HepG2 (cell line): ENCODE data around the gene CTTNBP2NL. TPM values are rescaled to one million over a fixed set of nuclear protein-coding genes. Genes with fewer than 3 reads are reported as not detected.
A peak's percentile ranks its signal among the peaks of the same experiment; 100 is the strongest.

Source experiments
- ATAC-seq: fragments of 200-7000 bp; cut with Tn5 transposase; 3 replicates; pipeline ENCODE4 v1.9.1; 2020; ENCODE audit warnings: mild to moderate bottlenecking, moderate library complexity
- BruUV-seq: library from RNA; stranded (reverse); fragments of 400-500 nt; replicated peaks from 2 replicates; lab custom pipeline; 2021; lab: Mats Ljungman, UMichigan
- CTCF ChIA-PET: fragments of 300-600 bp; formaldehyde crosslinking; extraction: SDS; loops from one replicate; lab custom pipeline; 2021; ENCODE audit warnings: low total read pairs, inconsistent platforms, low intra/inter-chr PET ratio; lab: Yijun Ruan, JAX
- POLR2A ChIA-PET: fragments of 350-600 bp; sonication (Branson Sonifier 250); formaldehyde crosslinking; loops from one replicate; lab custom pipeline; 2020; ENCODE audit warnings: antibody characterized with exemption, inconsistent platforms; lab: Yijun Ruan, JAX
- DNase-seq: peaks from one replicate; pipeline ENCODE4 v3.0.0-alpha.2; 2015; ENCODE audit warnings: low spot score
- FAIRE-seq: peaks from 3 replicates; lab custom pipeline; 2011; peaks lifted over from hg19 to GRCh38; lab: Jason Lieb, UNC
- H2AFZ ChIP-seq: one replicate; pipeline ENCODE4 v1.6.1; 2011; ENCODE audit warnings: low read length, inconsistent platforms
- H3K27ac ChIP-seq: fragments of 300-600 bp; 3 replicates; pipeline ENCODE4 v1.8.0; 2011; ENCODE audit warnings: mixed run types, mild to moderate bottlenecking, mixed read lengths, low read length, inconsistent platforms; ENCODE audit not compliant: insufficient read depth; ENCODE audit errors: extremely low read length
- H3K27me3 ChIP-seq, 2 experiments: fragments of 200-600 bp in 1 of 2; 2 replicates in 1 of 2; 3 replicates in 1 of 2; pipeline versions ENCODE4 v1.6.0 to v1.8.0; 2011; ENCODE audit warnings: low read length in 2 of 2, mild to moderate bottlenecking in 2 of 2, moderate library complexity in 2 of 2, inconsistent platforms in 1 of 2; ENCODE audit not compliant: insufficient read depth in 2 of 2, control insufficient read depth in 1 of 2
- H3K36me3 ChIP-seq, 2 experiments: fragments of 200-600 bp in 1 of 2; replicated peaks in 1 of 2; 2 replicates in 1 of 2; 3 replicates in 1 of 2; pipeline versions ENCODE4 v1.5.1 to v1.8.0; 2011; ENCODE audit warnings: low read length in 2 of 2, inconsistent platforms in 1 of 2; ENCODE audit not compliant: insufficient read depth in 2 of 2, control insufficient read depth in 1 of 2
- H3K4me1 ChIP-seq: 2 replicates; pipeline ENCODE4 v1.5.1; 2012; ENCODE audit warnings: low read length, inconsistent platforms; ENCODE audit not compliant: insufficient read depth
- H3K4me2 ChIP-seq: 2 replicates; pipeline ENCODE4 v1.6.0; 2011; ENCODE audit warnings: low read depth, low read length, inconsistent platforms
- H3K4me3 ChIP-seq, 3 experiments: fragments of 200-600 bp in 1 of 3; sonication (generic), shearing (Covaris generic) in 1 of 3; replicated peaks in 1 of 3; 2 replicates each; pipeline ENCODE4 v1.5.1; 2011 to 2016; ENCODE audit warnings: low read length in 3 of 3, inconsistent platforms in 2 of 3, low read depth in 2 of 3, mild to moderate bottlenecking in 2 of 3, control low read depth in 1 of 3, mixed read lengths in 1 of 3; ENCODE audit not compliant: insufficient read depth in 1 of 3
- H3K79me2 ChIP-seq: one replicate; pipeline ENCODE4 v1.6.1; 2011; ENCODE audit warnings: low read length, inconsistent platforms; ENCODE audit not compliant: insufficient read depth
- H3K9ac ChIP-seq: 2 replicates; pipeline ENCODE4 v1.6.0; 2011; ENCODE audit warnings: mild to moderate bottlenecking, low read depth, low read length, inconsistent platforms; ENCODE audit not compliant: insufficient read depth
- H3K9me3 ChIP-seq: 2 replicates; pipeline ENCODE4 v1.5.1; 2012; ENCODE audit warnings: mild to moderate bottlenecking, low read length
- H4K20me1 ChIP-seq: 2 replicates; pipeline ENCODE4 v1.6.0; 2011; ENCODE audit warnings: inconsistent platforms, mild to moderate bottlenecking, low read length, moderate library complexity; ENCODE audit not compliant: insufficient read depth
- KLF15 ChIP-seq: sonication (generic); formaldehyde crosslinking; IDR thresholded peaks from 2 replicates; pipeline ENCODE4 v1.8.1; 2023; ENCODE audit warnings: borderline replicate concordance, mild to moderate bottlenecking, inconsistent platforms, missing genetic modification reagents, mixed read lengths
- ZBTB40 ChIP-seq, 2 experiments: fragments of 450-650 bp in 1 of 2; sonication (generic) in 1 of 2; formaldehyde crosslinking in 1 of 2; IDR thresholded peaks; 2 replicates each; pipeline versions ENCODE4 v1.6.1 to v1.8.0; 2016 to 2022; ENCODE audit warnings: antibody characterized with exemption in 1 of 2, mild to moderate bottlenecking in 1 of 2, missing genetic modification reagents in 1 of 2
- ZNF629 ChIP-seq: sonication (generic); formaldehyde crosslinking; conservative IDR thresholded peaks from 2 replicates; pipeline ENCODE4 v1.5.0; 2020; ENCODE audit warnings: missing genetic modification reagents
- WGBS: methylation state at CpG from one replicate; pipeline ENCODE4 v1.1.6; 2017; ENCODE audit warnings: low lambda C conversion rate; 5-methylcytosine and 5-hydroxymethylcytosine counted together
- in situ Hi-C: cut with HindIII; loops from 2 replicates; pipeline ENCODE4 v1.10.0; 2017; ENCODE audit warnings: low pct_unique_long_range_greater_than_20kb; ENCODE audit not compliant: extremely low pct_ligation_motif_present
- intact Hi-C: fragments of 100-400 bp; cut with micrococcal nuclease; formaldehyde crosslinking; loops from one replicate; pipeline ENCODE4 v1.10.0; 2022; ENCODE audit not compliant: unreplicated experiment
- polyA plus RNA-seq, 8 experiments: library from polyadenylated mRNA; depleted of rRNA in 3 of 8; stranded (reverse) in 7 of 8; unstranded in 1 of 8; fragments of >200 nt; fragmentation: Illumina TruSeq in 4 of 8; extraction: Trizol in 4 of 8; gene quantifications; 2 replicates each; pipeline versions ENCODE4 v1.2.1 to v1.2.3, GENCODE V29; 2011 to 2016; ENCODE audit warnings: low read depth in 4 of 8, missing spikeins in 1 of 8, mixed read lengths in 1 of 8; ENCODE audit not compliant: insufficient read depth in 1 of 8
- total RNA-seq, 5 experiments: library from RNA; depleted of rRNA; stranded (reverse); fragments of >200 nt; fragmentation: Illumina TruSeq; extraction: Trizol; gene quantifications; 2 replicates each; pipeline ENCODE4 v1.2.3, GENCODE V29; 2016; ENCODE audit warnings: low read depth in 1 of 5

The CTTNBP2NL gene
- total and polyA plus RNA-seq, 2 of the 13 experiments (the other 11 are each of a cell fraction or from before 2014, with no cell fraction given), result 2.1 to 4.1 TPM

- TF ChIP-seq ZBTB40 (IDR thresholded peaks at IDR 0.05) (no peak), ZBTB40 (CRISPR knock-in tag; IDR thresholded peaks at IDR 0.05) (no peak)
Observed at GRCh38 chr1:112357467-112357866, 38.5 kb upstream of the CTTNBP2NL start (continued).

GRCh38 chr1:112358061-112358770 is 37.8 kb upstream of the CTTNBP2NL start:
- Histone ChIP-seq H3K4me1 (peaks cover 16% of the 10 kb centered on the region), H3K4me2 (no peak overlapping the region), H3K36me3 (no peaks in the 10 kb centered on the region), H3K27ac (no peak overlapping the region), H3K27me3 (no peaks in the 10 kb centered on the region; a peak in 1 of 5 replicates), H2AFZ (no peak overlapping the region), H3K79me2 (no peaks in the 10 kb centered on the region), H3K9me3 (no peaks in the 10 kb centered on the region), H3K9ac (no peak overlapping the region), H4K20me1 (no peaks in the 10 kb centered on the region), H3K4me3 (no peak overlapping the region)
- intact Hi-C loops (loop anchor here (1.0 kb wide), 1 partner anchor 11 kb away; no protein-coding TSS in a partner anchor), in situ Hi-C loops (no loop called here)
- ChIA-PET CTCF (interaction anchor here (1.4 to 3.1 kb wide), 2 partner anchors 12 to 108 kb away, joined by 6 to 22 read pairs; no protein-coding TSS in a partner anchor), POLR2A (no interaction called here)
- TF ChIP-seq KLF15 (CRISPR knock-in tag), result no peak
- peak; percentile 76 for TF ChIP-seq ZNF629 (CRISPR knock-in tag)
- ATAC-seq, result no peak
- no peak for FAIRE-seq
- DNase-seq, result no peak
- 43% methylated on average over 8 of the region's 8 CpGs for WGBS
- no TSS peak for BruUV-seq
